HepG2 (cell line): ENCODE results near the gene DBNDD1. TPM values are rescaled to one million over a fixed set of nuclear protein-coding genes. Genes with fewer than 3 reads are reported as not detected.

Experiments used
- ATAC-seq: fragments of 200-7000 bp; cut with Tn5 transposase; 3 replicates; pipeline ENCODE4 v1.9.1; 2020; ENCODE audit warnings: mild to moderate bottlenecking, moderate library complexity
- BruUV-seq: library from RNA; stranded (reverse); fragments of 400-500 nt; replicated peaks from 2 replicates; lab custom pipeline; 2021; lab: Mats Ljungman, UMichigan
- CTCF ChIA-PET: fragments of 300-600 bp; formaldehyde crosslinking; extraction: SDS; loops from one replicate; lab custom pipeline; 2021; ENCODE audit warnings: low total read pairs, inconsistent platforms, low intra/inter-chr PET ratio; lab: Yijun Ruan, JAX
- POLR2A ChIA-PET: fragments of 350-600 bp; sonication (Branson Sonifier 250); formaldehyde crosslinking; loops from one replicate; lab custom pipeline; 2020; ENCODE audit warnings: antibody characterized with exemption, inconsistent platforms; lab: Yijun Ruan, JAX
- DNase-seq: peaks from one replicate; pipeline ENCODE4 v3.0.0-alpha.2; 2015; ENCODE audit warnings: low spot score
- FAIRE-seq: peaks from 3 replicates; lab custom pipeline; 2011; peaks lifted over from hg19 to GRCh38; lab: Jason Lieb, UNC
- H2AFZ ChIP-seq: one replicate; pipeline ENCODE4 v1.6.1; 2011; ENCODE audit warnings: low read length, inconsistent platforms
- H3K27ac ChIP-seq: fragments of 300-600 bp; 3 replicates; pipeline ENCODE4 v1.8.0; 2011; ENCODE audit warnings: mixed run types, mild to moderate bottlenecking, mixed read lengths, low read length, inconsistent platforms; ENCODE audit not compliant: insufficient read depth; ENCODE audit errors: extremely low read length
- H3K27me3 ChIP-seq, 2 experiments: fragments of 200-600 bp in 1 of 2; 2 replicates in 1 of 2; 3 replicates in 1 of 2; pipeline versions ENCODE4 v1.6.0 to v1.8.0; 2011; ENCODE audit warnings: low read length in 2 of 2, mild to moderate bottlenecking in 2 of 2, moderate library complexity in 2 of 2, inconsistent platforms in 1 of 2; ENCODE audit not compliant: insufficient read depth in 2 of 2, control insufficient read depth in 1 of 2
- H3K36me3 ChIP-seq, 2 experiments: fragments of 200-600 bp in 1 of 2; replicated peaks in 1 of 2; 2 replicates in 1 of 2; 3 replicates in 1 of 2; pipeline versions ENCODE4 v1.5.1 to v1.8.0; 2011; ENCODE audit warnings: low read length in 2 of 2, inconsistent platforms in 1 of 2; ENCODE audit not compliant: insufficient read depth in 2 of 2, control insufficient read depth in 1 of 2
- H3K4me1 ChIP-seq: 2 replicates; pipeline ENCODE4 v1.5.1; 2012; ENCODE audit warnings: low read length, inconsistent platforms; ENCODE audit not compliant: insufficient read depth
- H3K4me2 ChIP-seq: 2 replicates; pipeline ENCODE4 v1.6.0; 2011; ENCODE audit warnings: low read depth, low read length, inconsistent platforms
- H3K4me3 ChIP-seq, 3 experiments: fragments of 200-600 bp in 1 of 3; sonication (generic), shearing (Covaris generic) in 1 of 3; replicated peaks in 1 of 3; 2 replicates each; pipeline ENCODE4 v1.5.1; 2011 to 2016; ENCODE audit warnings: low read length in 3 of 3, inconsistent platforms in 2 of 3, low read depth in 2 of 3, mild to moderate bottlenecking in 2 of 3, control low read depth in 1 of 3, mixed read lengths in 1 of 3; ENCODE audit not compliant: insufficient read depth in 1 of 3
- H3K79me2 ChIP-seq: one replicate; pipeline ENCODE4 v1.6.1; 2011; ENCODE audit warnings: low read length, inconsistent platforms; ENCODE audit not compliant: insufficient read depth
- H3K9ac ChIP-seq: 2 replicates; pipeline ENCODE4 v1.6.0; 2011; ENCODE audit warnings: mild to moderate bottlenecking, low read depth, low read length, inconsistent platforms; ENCODE audit not compliant: insufficient read depth
- H3K9me3 ChIP-seq: 2 replicates; pipeline ENCODE4 v1.5.1; 2012; ENCODE audit warnings: mild to moderate bottlenecking, low read length
- H4K20me1 ChIP-seq: 2 replicates; pipeline ENCODE4 v1.6.0; 2011; ENCODE audit warnings: inconsistent platforms, mild to moderate bottlenecking, low read length, moderate library complexity; ENCODE audit not compliant: insufficient read depth
- CHD2 ChIP-seq: IDR thresholded peaks from 2 replicates; pipeline ENCODE4 v1.6.1; 2011; ENCODE audit warnings: low read depth, low read length, improper control_type of control experiment
- ETV6 ChIP-seq: sonication (generic); formaldehyde crosslinking; conservative IDR thresholded peaks from 2 replicates; pipeline ENCODE4 v1.4.0; 2020; ENCODE audit warnings: missing genetic modification reagents
- GLI4 ChIP-seq: sonication (generic); formaldehyde crosslinking; IDR thresholded peaks from 2 replicates; pipeline ENCODE4 v1.5.1; 2020; ENCODE audit warnings: missing genetic modification reagents, mild to moderate bottlenecking, moderate library complexity, borderline replicate concordance
- KAT8 ChIP-seq: IDR thresholded peaks from 2 replicates; pipeline ENCODE4 v1.6.1; 2016; ENCODE audit warnings: missing genetic modification reagents, missing compliant biosample characterization
- KDM2A ChIP-seq: sonication (generic); formaldehyde crosslinking; IDR thresholded peaks from 2 replicates; pipeline ENCODE4 v1.4.0; 2020; ENCODE audit warnings: low read depth, missing genetic modification reagents, borderline replicate concordance
- NR2F6 ChIP-seq, 2 experiments: IDR thresholded peaks; 2 replicates each; pipeline ENCODE4 v1.6.1; 2016; ENCODE audit warnings: antibody characterized with exemption in 1 of 2, mild to moderate bottlenecking in 1 of 2
- POLR2AphosphoS5 ChIP-seq: IDR thresholded peaks from 2 replicates; pipeline ENCODE4 v1.6.1; 2012; ENCODE audit warnings: low read depth, low read length
- RAD21 ChIP-seq: fragments of 450-650 bp; formaldehyde crosslinking; IDR thresholded peaks from 2 replicates; pipeline ENCODE4 v1.5.0; 2020; ENCODE audit warnings: mild to moderate bottlenecking
- ZBTB49 ChIP-seq: sonication (generic); formaldehyde crosslinking; IDR thresholded peaks from 2 replicates; pipeline ENCODE4 v1.4.0; 2020; ENCODE audit warnings: missing genetic modification reagents, borderline replicate concordance
- ZFP36 ChIP-seq: fragments of 150-350 bp; IDR thresholded peaks from 2 replicates; pipeline ENCODE4 v1.6.1; 2018; ENCODE audit warnings: borderline replicate concordance, low read length, low read depth; ENCODE audit not compliant: partially characterized antibody
- ZKSCAN1 ChIP-seq: fragments of 150-350 bp; IDR thresholded peaks from 2 replicates; pipeline ENCODE4 v1.6.1; 2014; ENCODE audit warnings: low read length
- ZNF512 ChIP-seq: sonication (generic); formaldehyde crosslinking; IDR thresholded peaks from 2 replicates; pipeline ENCODE4 v1.4.0; 2020; ENCODE audit warnings: mild to moderate bottlenecking, missing genetic modification reagents
- ZNF552 ChIP-seq: sonication (generic); formaldehyde crosslinking; IDR thresholded peaks from 2 replicates; pipeline ENCODE4 v1.9.0; 2022; ENCODE audit warnings: missing genetic modification reagents, mild to moderate bottlenecking, borderline replicate concordance
- WGBS: methylation state at CpG from one replicate; pipeline ENCODE4 v1.1.6; 2017; ENCODE audit warnings: low lambda C conversion rate; 5-methylcytosine and 5-hydroxymethylcytosine counted together
- in situ Hi-C: cut with HindIII; loops from 2 replicates; pipeline ENCODE4 v1.10.0; 2017; ENCODE audit warnings: low pct_unique_long_range_greater_than_20kb; ENCODE audit not compliant: extremely low pct_ligation_motif_present
- intact Hi-C: fragments of 100-400 bp; cut with micrococcal nuclease; formaldehyde crosslinking; loops from one replicate; pipeline ENCODE4 v1.10.0; 2022; ENCODE audit not compliant: unreplicated experiment
- polyA plus RNA-seq, 8 experiments: library from polyadenylated mRNA; depleted of rRNA in 3 of 8; stranded (reverse) in 7 of 8; unstranded in 1 of 8; fragments of >200 nt; fragmentation: Illumina TruSeq in 4 of 8; extraction: Trizol in 4 of 8; gene quantifications; 2 replicates each; pipeline versions ENCODE4 v1.2.1 to v1.2.3, GENCODE V29; 2011 to 2016; ENCODE audit warnings: low read depth in 4 of 8, missing spikeins in 1 of 8, mixed read lengths in 1 of 8; ENCODE audit not compliant: insufficient read depth in 1 of 8
- total RNA-seq, 5 experiments: library from RNA; depleted of rRNA; stranded (reverse); fragments of >200 nt; fragmentation: Illumina TruSeq; extraction: Trizol; gene quantifications; 2 replicates each; pipeline ENCODE4 v1.2.3, GENCODE V29; 2016; ENCODE audit warnings: low read depth in 1 of 5

Gene DBNDD1
- total and polyA plus RNA-seq, 2 of the 13 experiments (the other 11 are each of a cell fraction or from before 2014, with no cell fraction given), result 17.0 to 40.4 TPM

- WGBS, result 96% methylated on average over 19 of the region's 19 CpGs
- no peak for TF ChIP-seq ETV6
- TF ChIP-seq ZKSCAN1, result peak; percentile 93
- TF ChIP-seq, all 625 proteins: peak for 1
Observed at GRCh38 chr16:90015586-90016338, 3.5 kb downstream of the DBNDD1 start.

GRCh38 chr16:90012991-90013745, 6.1 kb downstream of the DBNDD1 start:
- ATAC-seq (no peak), FAIRE-seq (no peak), DNase-seq (no peak)
- Histone ChIP-seq H3K9me3 (no peaks in the 10 kb centered on the region), H3K27ac (no peak overlapping the region), H3K4me1 (peaks cover 37% of the 10 kb centered on the region), H2AFZ (no peak overlapping the region), H3K4me2 (no peak overlapping the region), H3K4me3 (no peak overlapping the region), H4K20me1 (no peaks in the 10 kb centered on the region), H3K9ac (no peak overlapping the region), H3K36me3 (peaks cover 0 to 6% of the 10 kb centered on the region in 2 experiments; a peak in 3 of 5 replicates), H3K27me3 (no peaks in the 10 kb centered on the region), H3K79me2 (no peaks in the 10 kb centered on the region)
- ChIA-PET CTCF (no interaction called here), POLR2A (interaction anchor here (3.4 kb wide), 1 partner anchor 90 kb away, joined by 13 read pairs; the partner anchor contains the start of gene TUBB3)
- in situ Hi-C loops, result no loop called here
- intact Hi-C loops, result no loop called here
- 82% methylated on average over 12 of the region's 13 CpGs for WGBS
- no TSS peak for BruUV-seq
- TF ChIP-seq ZNF552 (no peak), RAD21 (CRISPR knock-in tag) (no peak), GLI4 (CRISPR knock-in tag) (no peak), POLR2AphosphoS5 (no peak), KDM2A (CRISPR knock-in tag) (no peak), KAT8 (no peak), ZFP36 (no peak), ZNF512 (CRISPR knock-in tag) (no peak), CHD2 (no peak), NR2F6 (IDR thresholded peaks at IDR 0.05) (no peak), NR2F6 (CRISPR knock-in tag; IDR thresholded peaks at IDR 0.05) (no peak), ZBTB49 (no peak)

More at GRCh38 chr16:90015586-90016338, 3.5 kb downstream of the DBNDD1 start:
- ChIA-PET CTCF (no interaction called here), POLR2A (no interaction called here)
- no peaks in the 10 kb centered on the region for H3K79me2 ChIP-seq
- DNase-seq, result no peak
- H3K36me3 ChIP-seq, result peaks cover 0 to 6% of the 10 kb centered on the region in 2 experiments; a peak in 3 of 5 replicates
- intact Hi-C loops, result no loop called here
- H2AFZ ChIP-seq, result no peak overlapping the region
- no TSS peak for BruUV-seq
- no peak overlapping the region for H3K4me3 ChIP-seq
- no peaks in the 10 kb centered on the region for H3K9me3 ChIP-seq
- H3K27ac ChIP-seq, result no peak overlapping the region
- H3K9ac ChIP-seq, result no peak overlapping the region
- H4K20me1 ChIP-seq, result no peaks in the 10 kb centered on the region
- H3K4me2 ChIP-seq, result no peak overlapping the region
- in situ Hi-C loops, result no loop called here
- H3K4me1 ChIP-seq, result peaks cover 33% of the 10 kb centered on the region
- no peak for FAIRE-seq
- no peaks in the 10 kb centered on the region; a peak in 1 of 5 replicates for H3K27me3 ChIP-seq
- ATAC-seq, result no peak
